PC-3 (cell line): Measurements from ENCODE around the gene SLC23A2. TPM values are rescaled to one million over a fixed set of nuclear protein-coding genes. Genes with fewer than 3 reads are reported as not detected.

Experiments
- ATAC-seq: fragments of 200-7000 bp; cut with Tn5 transposase; 2 replicates; pipeline ENCODE4 v1.9.1; 2020; ENCODE audit warnings: mild to moderate bottlenecking, moderate library complexity
- BruUV-seq: library from RNA; stranded (reverse); fragments of 400-500 nt; replicated peaks from 2 replicates; lab custom pipeline; 2021; lab: Mats Ljungman, UMichigan
- CTCF ChIA-PET: fragments of 300-600 bp; sonication (Branson Sonifier 250); formaldehyde crosslinking; loops from one replicate; lab custom pipeline; 2022; ENCODE audit warnings: antibody characterized with exemption; lab: Charles Lee
- POLR2A ChIA-PET: fragments of 300-600 bp; sonication (Branson Sonifier 250); formaldehyde crosslinking; loops from one replicate; lab custom pipeline; 2022; ENCODE audit warnings: antibody characterized with exemption; ENCODE audit not compliant: unreplicated experiment; lab: Charles Lee
- DNase-seq: peaks from one replicate; pipeline ENCODE4 v3.0.0-alpha.2; 2015
- H2AFZ ChIP-seq: fragments of 300-600 bp; sonication (generic); 2 replicates; pipeline ENCODE4 v1.6.0; 2016; ENCODE audit warnings: antibody characterized with exemption, low read length
- H3F3A ChIP-seq: fragments of 300-600 bp; sonication (generic); one replicate; pipeline ENCODE4 v1.6.0; 2017; ENCODE audit warnings: antibody characterized with exemption, low read length, control low read depth, mild to moderate bottlenecking; ENCODE audit not compliant: unreplicated experiment
- H3K27ac ChIP-seq: fragments of 300-600 bp; sonication (generic); 2 replicates; pipeline ENCODE4 v1.5.1; 2016; ENCODE audit warnings: mild to moderate bottlenecking, low read length
- H3K27me3 ChIP-seq: fragments of 300-600 bp; sonication (generic); 2 replicates; pipeline ENCODE4 v1.6.1; 2016; ENCODE audit warnings: low read length, mixed read lengths
- H3K36me3 ChIP-seq: fragments of 300-600 bp; sonication (generic); 2 replicates; pipeline ENCODE4 v1.6.1; 2016; ENCODE audit warnings: low read depth, mixed run types, low read length, mixed read lengths
- H3K4me1 ChIP-seq: fragments of 300-600 bp; sonication (generic); 2 replicates; pipeline ENCODE4 v1.5.1; 2016; ENCODE audit warnings: low read length; ENCODE audit not compliant: insufficient read depth
- H3K4me2 ChIP-seq: fragments of 300-600 bp; sonication (generic); 2 replicates; pipeline ENCODE4 v1.6.0; 2016; ENCODE audit warnings: low read length
- H3K4me3 ChIP-seq: fragments of 300-600 bp; sonication (generic); 2 replicates; pipeline ENCODE4 v1.5.1; 2016; ENCODE audit warnings: mild to moderate bottlenecking, low read length, mixed read lengths
- H3K79me2 ChIP-seq: fragments of 300-600 bp; sonication (generic); 2 replicates; pipeline ENCODE4 v1.6.1; 2017; ENCODE audit warnings: low read length, mixed read lengths
- H3K9ac ChIP-seq: fragments of 300-600 bp; sonication (generic); 2 replicates; pipeline ENCODE4 v1.6.0; 2016; ENCODE audit warnings: mild to moderate bottlenecking, low read length
- H3K9me2 ChIP-seq: fragments of 300-600 bp; sonication (generic); replicated peaks from 2 replicates; pipeline ENCODE4 v1.6.1; 2016; ENCODE audit warnings: mixed run types, low read length, mixed read lengths
- H3K9me3 ChIP-seq: fragments of 300-600 bp; sonication (generic); 2 replicates; pipeline ENCODE4 v1.6.1; 2016; ENCODE audit warnings: low read length, mixed read lengths
- H4K20me1 ChIP-seq: fragments of 300-600 bp; sonication (generic); 2 replicates; pipeline ENCODE4 v1.6.1; 2016; ENCODE audit warnings: low read length, mixed read lengths
- CTCF ChIP-seq: fragments of 300-600 bp; sonication (generic); conservative IDR thresholded peaks from 2 replicates; pipeline ENCODE4 v1.5.1; 2017; ENCODE audit warnings: antibody characterized with exemption, low read depth, mild to moderate bottlenecking, low read length
- EZH2 ChIP-seq: fragments of 300-600 bp; sonication (generic); IDR thresholded peaks from one replicate; pipeline ENCODE4 v1.6.1; 2017; ENCODE audit warnings: antibody characterized with exemption, mild to moderate bottlenecking, low read length; ENCODE audit not compliant: unreplicated experiment
- EZH2phosphoT487 ChIP-seq: fragments of 300-600 bp; sonication (generic); IDR thresholded peaks from 2 replicates; pipeline ENCODE4 v1.6.1; 2018; ENCODE audit warnings: mild to moderate bottlenecking, antibody characterized with exemption, low read length, borderline replicate concordance
- intact Hi-C: fragments of 100-400 bp; cut with micrococcal nuclease; formaldehyde crosslinking; loops from 2 replicates; pipeline ENCODE4 v1.9.0; 2023
- total RNA-seq: library from RNA; depleted of rRNA; stranded (reverse); fragments of >200 nt; gene quantifications from 2 replicates; pipeline ENCODE4 v1.2.3, GENCODE V29; 2014

Gene SLC23A2
- total RNA-seq, 1 experiment from 2014 or later, result 18.3 TPM

DNA sequence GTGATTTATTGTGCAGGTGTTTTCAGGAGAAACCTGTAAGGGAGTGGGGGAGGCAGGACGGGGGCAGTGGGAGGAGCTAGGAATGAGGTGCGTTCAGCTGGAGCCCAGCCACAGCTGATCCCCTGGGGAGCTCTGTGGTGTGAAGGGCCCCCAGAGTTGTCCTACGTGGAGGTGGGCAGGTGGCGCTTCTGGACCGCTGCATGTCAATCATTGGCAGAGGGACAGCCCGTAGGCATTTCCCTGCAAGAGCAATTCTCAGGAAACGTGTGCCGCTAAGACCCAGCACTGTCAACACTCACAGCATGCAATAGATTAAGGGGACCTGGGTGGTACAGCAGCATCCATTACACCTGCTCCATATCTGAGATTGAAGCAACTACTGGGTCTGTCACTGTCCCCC lies 191.6 kb downstream of the SLC23A2 start:
- Histone ChIP-seq H3K27me3 (no peaks in the 10 kb centered on the region), H3K4me2 (no peak overlapping the region), H3K27ac (no peak overlapping the region), H3F3A (no peaks in the 10 kb centered on the region), H3K79me2 (no peaks in the 10 kb centered on the region), H3K9me3 (no peaks in the 10 kb centered on the region), H3K36me3 (no peaks in the 10 kb centered on the region), H3K4me1 (peaks cover 10% of the 10 kb centered on the region), H4K20me1 (no peaks in the 10 kb centered on the region), H3K4me3 (no peak overlapping the region), H3K9me2 (no peaks in the 10 kb centered on the region), H2AFZ (no peak overlapping the region), H3K9ac (no peak overlapping the region)
- TF ChIP-seq CTCF, result no peak
- no peak for TF ChIP-seq EZH2phosphoT487
- no peak for TF ChIP-seq EZH2
- DNase-seq (no peak), ATAC-seq (no peak)
- BruUV-seq, result no TSS peak
- ChIA-PET CTCF (no interaction called here), POLR2A (no interaction called here)
- intact Hi-C loops, result no loop called here

DNA sequence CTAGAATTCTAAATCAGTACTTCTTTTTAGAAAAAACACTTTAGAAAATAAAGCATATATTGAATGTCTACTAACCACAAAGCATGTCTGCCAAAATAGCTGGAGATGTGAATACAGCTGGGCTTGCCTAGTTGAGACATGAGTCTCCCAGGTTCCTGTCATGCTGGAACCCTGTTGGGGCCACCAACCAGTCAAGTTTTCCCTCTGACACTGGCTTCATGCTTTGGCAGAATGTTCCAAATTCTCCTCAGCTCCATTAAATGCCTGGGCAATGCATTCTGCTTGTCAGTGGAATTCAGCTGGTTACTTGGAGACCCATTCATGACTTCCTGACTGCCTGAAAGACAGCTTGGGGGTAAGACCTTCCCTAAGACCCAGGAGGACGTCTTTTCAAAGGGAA lies 192.4 kb downstream of the SLC23A2 start:
- no peak overlapping the region for H3K9ac ChIP-seq
- ATAC-seq (no peak), DNase-seq (no peak)
- no peak overlapping the region for H3K4me2 ChIP-seq
- H3K9me3 ChIP-seq, result no peaks in the 10 kb centered on the region
- intact Hi-C loops, result no loop called here
- H3K4me1 ChIP-seq, result peaks cover 2% of the 10 kb centered on the region
- no peaks in the 10 kb centered on the region for H3F3A ChIP-seq
- H3K9me2 ChIP-seq, result no peaks in the 10 kb centered on the region
- no peaks in the 10 kb centered on the region for H3K79me2 ChIP-seq
- no peak overlapping the region for H3K27ac ChIP-seq
- ChIA-PET CTCF (no interaction called here), POLR2A (no interaction called here)
- H3K27me3 ChIP-seq, result no peaks in the 10 kb centered on the region
- H3K4me3 ChIP-seq, result no peak overlapping the region
- no peak for TF ChIP-seq CTCF
- TF ChIP-seq EZH2, result no peak
- no peak for TF ChIP-seq EZH2phosphoT487
- no peak overlapping the region for H2AFZ ChIP-seq
- no peaks in the 10 kb centered on the region for H4K20me1 ChIP-seq
- no TSS peak for BruUV-seq
- H3K36me3 ChIP-seq, result no peaks in the 10 kb centered on the region

GRCh38 chr20:4805663-4806449 lies 195.5 kb downstream of the SLC23A2 start:
- TF ChIP-seq EZH2phosphoT487 (no peak), CTCF (no peak), EZH2 (no peak)
- POLR2A ChIA-PET, result no interaction called here
- Histone ChIP-seq H3K9me2 (no peaks in the 10 kb centered on the region), H3K4me3 (no peak overlapping the region), H4K20me1 (no peaks in the 10 kb centered on the region), H3K4me2 (no peak overlapping the region), H3K9ac (no peak overlapping the region), H3K9me3 (no peaks in the 10 kb centered on the region), H3F3A (no peaks in the 10 kb centered on the region), H3K4me1 (no peaks in the 10 kb centered on the region), H2AFZ (no peak overlapping the region), H3K79me2 (no peaks in the 10 kb centered on the region), H3K36me3 (no peaks in the 10 kb centered on the region), H3K27ac (no peak overlapping the region), H3K27me3 (no peaks in the 10 kb centered on the region)
- no TSS peak for BruUV-seq
- CTCF ChIA-PET, result no interaction called here
- no peak for DNase-seq
- no peak for ATAC-seq
- intact Hi-C loops, result no loop called here
